Measurements from ENCODE around the gene COBL. TPM values are rescaled to one million over a fixed set of nuclear protein-coding genes. Genes with fewer than 3 reads are reported as not detected.

The COBL gene
- total RNA-seq, 6 experiments from 2014 or later = 21.5 to 35.9 (median 24.6) TPM

DNA sequence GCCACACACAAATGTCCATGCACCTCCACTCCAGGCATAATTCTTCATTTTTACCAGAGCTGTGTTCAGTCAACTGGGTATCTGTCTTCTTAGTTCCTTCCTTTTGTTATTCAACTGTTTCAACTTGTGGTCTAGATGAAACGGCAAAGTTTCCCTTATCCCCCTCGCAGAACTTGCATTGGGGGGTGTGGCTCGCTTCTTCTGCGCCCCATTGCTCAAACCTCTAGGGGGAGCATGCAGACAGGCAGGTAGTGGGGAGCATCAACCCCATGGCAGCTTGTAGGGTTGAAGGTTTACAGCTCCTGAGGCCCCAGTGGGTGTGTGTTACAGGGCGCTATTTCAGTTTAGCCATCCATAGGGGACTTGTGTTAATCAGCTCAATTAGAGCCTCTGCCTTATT lies 38.3 kb upstream of the COBL start:
- WGBS (ENCODE audit: insufficient coverage, low coverage, low lambda C conversion rate, missing lambda C conversion rate) = 41% methylated on average over 4 of the region's 5 CpGs
- intact Hi-C loops (cut with DNase I) = no loop called here

DNA sequence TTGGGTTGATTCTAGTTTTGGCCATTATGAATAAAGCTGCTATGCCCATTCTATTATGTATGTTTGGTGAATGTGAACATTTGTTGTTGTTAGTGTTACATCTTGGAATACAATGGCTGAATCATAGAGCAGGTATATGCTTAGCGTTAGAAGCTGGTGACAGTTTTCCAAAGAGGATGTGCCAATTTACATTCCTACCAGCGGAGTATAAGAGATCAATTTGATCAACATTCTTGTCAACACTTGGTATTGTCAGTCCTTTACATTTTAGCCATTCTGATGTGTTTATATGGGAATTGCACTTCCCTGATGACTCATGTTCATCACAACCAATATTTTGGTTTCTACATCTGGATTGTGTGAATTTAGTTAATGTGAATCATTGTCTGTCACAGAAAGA lies 37.8 kb upstream of the COBL start:
- peaks cover 0 to 26% (median 13%) of the 10 kb centered on the region in 4 donors for H3K4me1 ChIP-seq
- 100% methylated on average over 2 of the region's 2 CpGs for WGBS (ENCODE audit: insufficient coverage, low coverage, low lambda C conversion rate, missing lambda C conversion rate)
- DNase-seq = no peak
- H3K36me3 ChIP-seq = no peaks in the 10 kb centered on the region
- no peak overlapping the region for H3K4me3 ChIP-seq
- no peaks in the 10 kb centered on the region for H3K9me3 ChIP-seq
- ATAC-seq = no peak
- no peak for TF ChIP-seq POLR2A (IDR thresholded peaks at IDR 0.05)
- TF ChIP-seq, protein P1, sequence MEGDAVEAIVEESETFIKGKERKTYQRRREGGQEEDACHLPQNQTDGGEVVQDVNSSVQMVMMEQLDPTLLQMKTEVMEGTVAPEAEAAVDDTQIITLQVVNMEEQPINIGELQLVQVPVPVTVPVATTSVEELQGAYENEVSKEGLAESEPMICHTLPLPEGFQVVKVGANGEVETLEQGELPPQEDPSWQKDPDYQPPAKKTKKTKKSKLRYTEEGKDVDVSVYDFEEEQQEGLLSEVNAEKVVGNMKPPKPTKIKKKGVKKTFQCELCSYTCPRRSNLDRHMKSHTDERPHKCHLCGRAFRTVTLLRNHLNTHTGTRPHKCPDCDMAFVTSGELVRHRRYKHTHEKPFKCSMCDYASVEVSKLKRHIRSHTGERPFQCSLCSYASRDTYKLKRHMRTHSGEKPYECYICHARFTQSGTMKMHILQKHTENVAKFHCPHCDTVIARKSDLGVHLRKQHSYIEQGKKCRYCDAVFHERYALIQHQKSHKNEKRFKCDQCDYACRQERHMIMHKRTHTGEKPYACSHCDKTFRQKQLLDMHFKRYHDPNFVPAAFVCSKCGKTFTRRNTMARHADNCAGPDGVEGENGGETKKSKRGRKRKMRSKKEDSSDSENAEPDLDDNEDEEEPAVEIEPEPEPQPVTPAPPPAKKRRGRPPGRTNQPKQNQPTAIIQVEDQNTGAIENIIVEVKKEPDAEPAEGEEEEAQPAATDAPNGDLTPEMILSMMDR (IDR thresholded peaks at IDR 0.05) = no peak
- no peaks in the 10 kb centered on the region for H3K27me3 ChIP-seq
- intact Hi-C loops (cut with DNase I) = no loop called here
- no peak overlapping the region for H3K27ac ChIP-seq

More for the DNA sequence above, 38.3 kb upstream of the COBL start:
- TF ChIP-seq, protein P1 (IDR thresholded peaks at IDR 0.05) = no peak
- no peak for TF ChIP-seq POLR2A (IDR thresholded peaks at IDR 0.05)
- Histone ChIP-seq H3K4me3 (no peak overlapping the region), H3K36me3 (no peaks in the 10 kb centered on the region), H3K4me1 (peaks cover 0 to 30% (median 13%) of the 10 kb centered on the region in 4 donors), H3K27ac (no peak overlapping the region), H3K27me3 (no peaks in the 10 kb centered on the region), H3K9me3 (no peaks in the 10 kb centered on the region)
- ATAC-seq (no peak), DNase-seq (no peak)

DNA sequence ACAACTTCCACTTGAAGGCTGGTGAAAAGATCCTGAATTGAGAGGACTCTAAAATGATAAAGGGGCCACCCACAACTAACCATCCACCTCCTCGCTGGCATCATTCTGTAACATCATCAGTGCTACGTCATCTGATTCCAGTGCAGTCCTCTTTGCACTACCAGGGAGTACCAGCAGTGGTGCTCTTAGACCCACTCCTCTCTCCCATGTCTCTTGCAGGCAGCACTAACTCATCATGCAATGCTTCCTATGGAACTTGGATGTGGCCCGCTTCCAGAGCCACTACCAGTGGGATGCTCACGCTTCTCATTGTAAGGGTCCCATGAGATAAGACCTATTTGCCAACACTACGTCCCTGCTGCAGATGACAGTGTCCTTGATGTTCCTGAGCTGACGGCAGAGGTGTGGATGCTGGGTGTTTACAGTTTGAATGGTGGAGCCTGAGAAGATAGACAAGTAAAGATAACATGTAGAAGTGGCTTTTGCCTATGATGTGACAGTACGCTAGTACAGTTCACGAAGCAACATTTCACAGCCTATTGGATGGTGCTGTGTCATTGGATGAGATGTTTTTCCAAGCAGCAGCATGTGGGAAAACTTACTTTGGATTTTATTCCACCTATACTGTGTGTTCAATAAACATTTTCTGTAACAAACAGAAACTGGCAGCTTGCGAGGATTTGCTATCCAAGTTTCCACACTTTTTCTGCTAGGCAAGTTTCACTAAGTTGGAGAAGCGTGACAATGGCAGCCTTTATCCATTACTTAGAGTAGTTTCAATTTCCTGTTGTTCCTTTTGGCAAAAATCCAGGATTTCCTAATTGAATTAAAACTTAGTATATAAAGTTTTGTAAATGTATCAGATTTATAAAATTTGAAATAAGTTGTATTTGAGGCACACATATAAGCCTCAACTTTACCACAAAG lies 35.8 kb upstream of the COBL start:
- WGBS (ENCODE audit: insufficient coverage, low coverage, low lambda C conversion rate, missing lambda C conversion rate) = 78% methylated on average over 6 of the region's 10 CpGs
- TF ChIP-seq POLR2A (IDR thresholded peaks at IDR 0.05) = no peak
- TF ChIP-seq, protein P1 (IDR thresholded peaks at IDR 0.05) = no peak
- Histone ChIP-seq H3K27me3 (no peaks in the 10 kb centered on the region), H3K36me3 (no peaks in the 10 kb centered on the region), H3K27ac (no peak overlapping the region), H3K9me3 (no peaks in the 10 kb centered on the region), H3K4me1 (peaks cover 0 to 8% (median 3%) of the 10 kb centered on the region in 4 donors), H3K4me3 (no peak overlapping the region)
- intact Hi-C loops (cut with DNase I) = no loop called here
- no peak for ATAC-seq
- no peak for DNase-seq

DNA sequence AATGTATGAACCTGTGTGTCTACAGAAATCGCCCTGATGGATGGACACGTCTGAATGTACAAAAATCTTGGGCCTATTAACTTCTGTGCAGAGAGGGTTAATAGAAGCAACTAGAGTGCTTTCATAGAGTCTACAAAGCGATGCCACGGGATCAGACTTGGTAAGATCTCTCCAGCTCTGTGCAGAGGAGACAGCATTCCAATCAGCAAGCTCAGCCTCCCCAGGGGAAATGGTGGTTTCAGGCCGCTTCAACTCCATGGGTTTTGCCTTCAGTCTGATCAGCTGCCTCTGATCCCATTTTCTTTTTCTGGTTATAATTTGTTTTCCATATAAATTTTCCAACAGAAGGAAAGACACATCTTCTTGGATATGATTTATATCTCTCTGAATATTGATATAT lies 35.1 kb upstream of the COBL start:
- no peaks in the 10 kb centered on the region for H3K9me3 ChIP-seq
- H3K36me3 ChIP-seq = no peaks in the 10 kb centered on the region
- ATAC-seq = no peak
- DNase-seq = no peak
- H3K4me1 ChIP-seq = peaks cover 0 to 4% (median under 1%) of the 10 kb centered on the region in 4 donors
- H3K27ac ChIP-seq = no peak overlapping the region
- intact Hi-C loops (cut with DNase I) = no loop called here
- TF ChIP-seq, protein P1 (IDR thresholded peaks at IDR 0.05) = no peak
- no peak for TF ChIP-seq POLR2A (IDR thresholded peaks at IDR 0.05)
- no peak overlapping the region for H3K4me3 ChIP-seq
- 90% methylated on average over 3 of the region's 5 CpGs for WGBS (ENCODE audit: insufficient coverage, low coverage, low lambda C conversion rate, missing lambda C conversion rate)
- no peaks in the 10 kb centered on the region for H3K27me3 ChIP-seq

All from right lobe of liver (tissue), 6 donors.